NCI-H526 (cell line): ENCODE measurements around the gene MAP7.

ENCODE experiments used
- DNase-seq, 2 experiments: peaks; one replicate each; lab custom pipeline; 2025; lab: John Stamatoyannopoulos, UW

The MAP7 gene

GRCh38 chr6:136529710-136530109, 20.5 kb downstream of the MAP7 start:
- no peak for DNase-seq

DNA sequence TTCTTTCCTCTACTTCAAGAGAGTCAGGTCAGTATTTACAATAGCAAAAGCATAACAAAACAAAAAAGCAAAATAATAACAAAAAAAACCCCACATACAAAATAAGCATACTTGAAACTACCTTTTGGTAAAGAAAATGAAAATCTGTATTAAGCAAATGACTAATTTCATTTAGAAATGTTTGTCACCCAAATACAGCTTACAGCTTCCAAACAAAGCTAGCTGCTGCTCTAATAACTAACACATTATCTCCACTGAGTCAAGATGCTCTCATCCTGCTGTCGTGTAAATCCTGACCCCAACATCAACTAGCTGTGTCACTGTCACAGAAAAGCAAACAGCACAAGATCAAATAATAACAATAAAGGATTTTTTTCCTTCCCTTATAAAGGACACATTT, 21.7 kb downstream of the MAP7 start:
- no peak for DNase-seq

DNA sequence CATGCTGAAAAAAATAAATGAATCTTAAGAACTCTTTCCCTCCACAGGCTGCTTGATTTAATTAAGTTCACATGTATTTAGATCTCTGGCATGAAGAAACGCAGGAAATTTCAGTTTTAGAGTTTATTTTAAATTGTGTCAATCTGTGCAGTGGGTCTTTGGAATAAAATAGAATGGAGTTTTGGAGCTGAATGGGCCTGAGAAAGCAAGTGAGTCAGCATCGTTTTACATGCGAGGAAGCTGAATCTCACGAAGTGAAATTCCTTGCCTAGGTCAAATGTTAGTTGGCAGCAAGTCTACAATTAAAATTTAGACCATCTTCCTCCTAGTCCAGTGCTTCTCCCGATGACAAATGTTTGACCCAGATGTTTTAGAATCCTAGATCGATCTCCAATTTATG, 22.4 kb downstream of the MAP7 start:
- DNase-seq, result no peak

GRCh38 chr6:136526937-136527336, 23.3 kb downstream of the MAP7 start:
- no peak for DNase-seq

DNA sequence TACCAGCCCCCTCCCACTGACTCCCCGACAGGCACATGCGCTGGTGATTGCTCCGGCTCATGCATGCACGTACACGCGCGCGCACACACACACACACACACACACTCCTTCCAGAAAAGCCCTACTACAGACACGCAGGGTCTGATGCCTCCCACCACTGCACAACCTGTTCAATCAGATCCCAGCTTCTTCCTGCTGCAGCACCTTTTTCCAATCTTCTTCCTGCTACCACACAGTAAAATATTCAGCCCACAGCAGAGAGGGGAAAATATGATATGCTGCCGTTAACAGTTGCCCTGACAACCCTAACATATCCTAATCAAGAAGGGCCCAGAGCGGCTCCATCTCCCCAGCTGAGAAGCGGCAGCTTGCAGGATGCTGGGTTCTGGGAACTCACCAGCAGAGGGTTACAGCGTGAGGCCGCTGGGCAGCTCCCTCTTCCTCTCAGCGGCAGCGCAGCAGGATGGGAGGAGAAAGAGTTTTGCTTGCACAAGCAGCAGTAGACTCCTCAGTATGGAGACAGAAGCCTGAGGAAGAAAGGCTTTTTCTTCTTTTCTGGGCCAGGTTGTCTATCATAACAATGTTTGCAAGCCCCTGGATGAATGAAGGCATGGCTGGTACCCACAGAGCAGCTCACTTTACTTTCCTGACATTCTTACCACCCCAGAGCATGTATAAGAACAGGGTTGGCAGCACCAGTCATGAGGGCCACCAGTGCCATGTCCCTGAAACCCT, 23.9 kb downstream of the MAP7 start:
- DNase-seq, result peak; percentile 87 to 91

DNA sequence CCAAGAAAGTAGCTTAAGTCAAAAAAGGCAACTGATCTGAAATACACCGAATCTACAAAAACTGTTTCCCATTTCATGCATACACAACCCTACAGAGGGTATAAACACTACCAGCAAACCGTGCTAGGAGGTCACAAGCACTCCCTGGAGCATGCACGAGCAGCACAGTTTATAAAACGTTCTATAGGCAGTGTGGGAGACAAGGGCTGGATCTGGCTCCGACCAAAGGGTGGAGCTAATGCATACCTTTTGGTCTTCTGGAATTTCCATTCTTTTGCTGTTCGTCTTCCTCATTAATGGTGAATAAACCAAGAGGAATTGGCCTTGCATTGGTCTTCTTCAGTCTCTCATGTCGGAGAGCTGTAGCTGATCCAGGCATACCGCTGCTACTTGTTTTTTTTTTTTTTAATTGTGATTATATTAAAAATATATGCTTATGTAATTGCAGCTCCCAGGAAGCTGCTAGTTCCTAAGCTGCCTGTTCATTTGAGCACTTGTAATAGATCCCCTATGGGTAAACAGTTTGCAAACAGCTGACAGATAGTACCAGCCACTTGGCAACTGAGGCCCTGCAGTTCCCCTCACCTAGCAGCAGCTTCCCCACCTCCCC, 24.5 kb downstream of the MAP7 start:
- DNase-seq, result peak; percentile 42 to 68

- no peak for DNase-seq
Observed at GRCh38 chr6:136524936-136525413, 25.2 kb downstream of the MAP7 start.

- DNase-seq, result no peak
Observed at GRCh38 chr6:136524339-136524935, 25.8 kb downstream of the MAP7 start.

DNA sequence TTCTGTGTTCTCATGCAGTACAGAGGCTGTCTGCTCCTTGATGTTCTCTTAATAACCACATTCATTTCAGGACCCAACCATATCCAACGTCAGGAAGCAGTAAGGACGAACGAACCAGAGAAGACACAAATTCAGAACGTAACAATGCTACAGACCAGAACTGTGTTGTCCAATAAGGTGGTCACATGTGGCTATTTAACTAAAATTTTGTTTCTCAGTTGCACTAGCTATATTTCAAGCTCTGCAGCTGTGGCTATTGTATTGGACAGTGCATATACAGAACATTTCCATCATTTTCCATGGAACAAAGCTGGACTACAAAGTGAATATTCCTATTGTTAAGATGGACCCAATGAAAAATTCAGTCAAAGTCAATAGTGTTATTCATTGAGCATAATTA, 27.0 kb downstream of the MAP7 start:
- no peak for DNase-seq

GRCh38 chr6:136522636-136523035, 27.6 kb downstream of the MAP7 start:
- DNase-seq, result no peak

DNA sequence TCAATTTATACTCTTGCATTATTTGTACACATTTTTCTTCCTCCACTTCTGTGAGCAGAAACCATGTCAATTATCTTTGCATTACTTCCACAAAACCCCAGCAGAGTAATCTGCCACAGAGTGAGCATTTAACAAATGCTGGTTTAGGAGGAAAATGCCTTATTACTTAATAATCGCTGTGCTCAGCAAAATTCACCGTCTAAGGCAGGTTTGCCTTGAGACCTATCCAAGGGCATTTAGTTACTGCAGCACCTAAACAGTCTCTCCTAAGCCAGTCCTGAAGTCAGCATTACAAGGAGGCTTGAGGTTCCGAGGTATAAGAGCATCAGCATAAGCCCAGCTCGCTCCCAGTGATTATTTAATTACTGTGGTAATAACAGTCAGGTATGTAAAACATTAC, 28.3 kb downstream of the MAP7 start:
- DNase-seq, result no peak

- no peak for DNase-seq
Observed at GRCh38 chr6:136521427-136521826, 28.8 kb downstream of the MAP7 start.

DNA sequence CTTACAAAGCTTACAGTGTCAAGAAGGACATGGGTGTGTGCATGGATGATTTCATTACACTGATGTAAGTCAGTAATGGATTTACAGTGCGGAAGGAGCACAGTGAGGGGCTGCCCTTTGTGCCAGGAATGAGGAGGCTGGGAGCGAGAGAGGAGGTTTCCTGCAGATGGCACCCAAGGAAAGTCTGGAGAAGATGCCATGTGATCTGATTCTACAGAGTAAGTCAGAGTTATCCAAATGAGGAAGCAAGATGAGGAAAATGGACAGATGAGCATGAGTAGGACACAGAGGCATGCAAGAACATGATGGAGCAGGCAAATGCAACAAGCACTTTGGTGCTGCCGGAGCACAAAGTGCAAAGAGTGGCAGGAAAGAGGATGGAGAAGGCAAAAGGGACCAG, 29.7 kb downstream of the MAP7 start:
- DNase-seq, result no peak

GRCh38 chr6:136517582-136517981, 32.6 kb downstream of the MAP7 start:
- no peak for DNase-seq

DNA sequence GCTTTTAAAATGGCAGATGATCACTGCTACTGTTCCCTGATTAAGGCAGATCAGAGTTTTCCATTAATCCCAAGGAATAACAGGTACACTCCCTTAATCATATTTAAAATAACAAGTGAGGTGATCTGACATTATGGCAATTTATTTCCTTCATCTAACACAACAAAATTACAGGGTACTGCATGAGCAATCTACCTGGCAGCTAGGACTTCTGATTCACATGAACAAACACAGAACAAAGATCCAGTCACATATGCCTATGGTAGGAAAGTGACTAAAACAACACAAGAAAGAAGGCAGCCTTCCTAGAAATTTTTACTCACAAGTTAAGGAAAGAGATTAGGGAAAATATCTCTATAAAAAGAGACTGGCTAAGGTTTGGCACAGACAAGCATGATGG, 33.2 kb downstream of the MAP7 start:
- DNase-seq, result no peak

DNA sequence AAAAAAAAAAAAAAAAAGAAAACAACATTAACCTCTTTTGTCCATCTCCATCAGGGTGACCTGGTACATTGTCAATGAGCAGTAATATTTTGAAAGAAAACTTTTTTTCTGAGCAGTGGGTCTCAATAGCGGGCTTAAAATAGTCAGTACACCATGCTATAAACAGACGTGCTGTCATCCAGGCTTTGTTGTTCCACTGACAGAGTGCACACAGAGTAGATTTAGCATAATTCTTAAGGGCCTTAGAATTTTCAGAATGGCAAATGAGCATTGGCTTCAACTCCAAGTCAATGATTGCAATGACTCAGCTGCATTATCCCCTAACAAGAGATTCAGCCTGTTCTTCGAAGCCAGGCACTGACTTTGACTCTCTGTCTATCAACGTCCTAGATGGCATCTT, 35.6 kb downstream of the MAP7 start:
- no peak for DNase-seq

GRCh38 chr6:136511926-136512325, 38.3 kb downstream of the MAP7 start:
- DNase-seq, result no peak

GRCh38 chr6:136511397-136511796, 38.8 kb downstream of the MAP7 start:
- peak; percentile 79 to 84 for DNase-seq

DNA sequence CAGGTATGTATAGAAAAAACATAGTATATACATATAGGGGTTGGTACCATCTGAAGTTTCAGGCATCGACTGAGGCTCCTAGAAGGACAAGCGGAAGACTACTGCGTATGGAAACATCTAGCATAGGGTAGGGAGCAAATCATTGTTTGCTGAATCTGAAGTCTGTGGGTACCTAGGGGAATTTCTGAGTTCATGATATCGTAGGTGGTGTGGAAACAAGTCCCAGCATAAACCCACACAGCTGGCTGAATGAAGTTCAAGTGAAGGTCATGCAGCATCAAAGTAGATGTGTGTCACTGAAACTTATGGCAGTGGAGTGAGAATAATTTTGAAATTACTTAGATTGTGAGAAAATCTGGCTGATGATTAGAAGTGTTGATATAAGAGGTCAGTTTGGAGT, 39.4 kb downstream of the MAP7 start:
- DNase-seq, result no peak

- no peak for DNase-seq
Observed at GRCh38 chr6:136510299-136510698, 39.9 kb downstream of the MAP7 start.

DNA sequence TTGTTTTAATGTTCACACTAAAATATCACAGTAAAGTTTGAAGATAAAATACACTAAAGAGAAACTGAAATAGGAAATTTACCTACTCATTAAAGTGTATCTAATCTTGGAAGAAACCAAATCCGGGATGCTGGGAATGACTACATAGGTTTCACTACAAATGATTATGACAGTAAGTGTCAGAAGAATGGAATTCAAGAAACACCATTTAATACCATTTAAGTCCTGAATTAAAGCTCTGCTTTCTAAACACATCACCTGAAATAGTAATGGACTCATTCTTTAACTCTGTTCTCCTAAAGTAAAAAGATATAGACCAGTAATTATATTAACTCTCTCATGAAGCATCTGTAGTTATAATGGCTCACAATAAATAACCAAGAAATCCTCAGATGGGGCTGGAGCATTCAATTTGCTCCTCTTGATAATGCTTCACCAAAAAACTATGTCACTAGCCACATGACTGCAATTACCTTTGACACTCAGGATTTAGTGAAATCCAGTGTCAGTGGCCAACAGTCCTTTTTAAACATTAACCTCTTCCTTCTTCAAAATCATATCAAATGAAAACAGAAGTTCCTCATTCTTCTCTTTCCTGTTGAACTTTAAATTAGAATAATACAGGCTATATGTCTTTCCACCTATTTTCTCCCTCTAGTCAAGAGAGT, 41.4 kb downstream of the MAP7 start:
- no peak for DNase-seq

GRCh38 chr6:136506124-136506799, 44.0 kb downstream of the MAP7 start:
- DNase-seq, result no peak
